A549 (cell line): ENCODE results near the gene ARRDC2.

Experiments used
- EP300 ChIP-seq, 2 experiments: fragments of >200 bp; sonication (Bioruptor Twin); formaldehyde crosslinking; IDR thresholded peaks; 2 replicates in 1 of 2; 3 replicates in 1 of 2; pipeline ENCODE4 v1.6.1; 2016 to 2017
- MAZ ChIP-seq: fragments of 150-350 bp; IDR thresholded peaks from 2 replicates; pipeline ENCODE4 v1.6.1; 2014; ENCODE audit warnings: antibody characterized with exemption, low read depth, low read length, borderline replicate concordance
- MYC ChIP-seq: IDR thresholded peaks from 2 replicates; pipeline ENCODE4 v1.6.1; 2012; ENCODE audit warnings: mild to moderate bottlenecking, inconsistent platforms, low read length, improper control_type of control experiment, borderline replicate concordance
- RFX5 ChIP-seq: fragments of 450-650 bp; IDR thresholded peaks from 2 replicates; pipeline ENCODE4 v1.7.1; 2014; ENCODE audit warnings: antibody characterized with exemption, mild to moderate bottlenecking, moderate library complexity
- TF ChIP-seq, protein P1 (sequence below): fragments of 200-600 bp; sonication (generic); IDR thresholded peaks from 2 replicates; pipeline ENCODE4 v1.6.1; 2016; ENCODE audit warnings: antibody characterized with exemption, mild to moderate bottlenecking, moderate library complexity
- TF ChIP-seq, protein P2 (sequence below): fragments of >200 bp; sonication (Bioruptor Twin); formaldehyde crosslinking; IDR thresholded peaks from 3 replicates; pipeline ENCODE4 v1.5.1; 2016

DNA sequence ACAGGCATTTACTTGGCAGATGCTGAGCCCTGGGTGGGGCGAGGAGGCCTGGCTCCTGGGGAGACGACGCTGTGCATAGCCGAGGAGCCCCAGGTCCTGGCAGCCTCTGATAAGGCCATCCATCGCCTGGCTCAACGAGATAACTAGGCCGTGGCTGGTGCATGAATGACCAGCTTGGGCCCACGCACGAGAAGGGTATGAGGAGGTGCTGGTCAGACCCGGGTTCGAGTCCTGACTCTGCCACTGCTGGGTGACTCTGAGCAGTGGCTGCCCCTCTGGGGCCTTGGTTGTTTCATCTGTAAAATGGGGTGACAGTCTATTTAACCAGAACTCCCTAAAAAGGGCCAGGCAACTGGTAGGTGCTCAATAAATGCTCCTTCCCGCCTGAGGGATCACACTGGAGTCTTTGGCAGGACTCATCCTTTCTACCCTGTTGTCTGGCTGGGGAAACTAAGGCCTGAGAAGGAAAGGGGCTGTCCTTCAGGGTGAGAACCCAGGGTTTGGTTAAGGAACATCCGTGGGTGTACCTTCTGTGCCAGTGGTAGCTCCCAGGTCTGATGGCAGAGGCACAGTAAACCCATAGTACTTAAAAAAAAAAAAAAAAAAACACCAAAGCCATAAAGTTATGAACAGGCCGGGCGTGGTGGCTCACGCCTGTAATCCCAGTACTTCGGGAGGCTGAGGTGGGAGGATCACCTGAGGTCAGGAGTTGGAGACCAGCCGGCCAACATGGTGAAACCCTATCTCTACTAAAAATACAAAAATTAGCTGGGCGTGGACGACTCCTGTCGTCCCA, 8.1 kb upstream of the ARRDC2 start:
- TF ChIP-seq MAZ: no peak
- TF ChIP-seq, protein P1, sequence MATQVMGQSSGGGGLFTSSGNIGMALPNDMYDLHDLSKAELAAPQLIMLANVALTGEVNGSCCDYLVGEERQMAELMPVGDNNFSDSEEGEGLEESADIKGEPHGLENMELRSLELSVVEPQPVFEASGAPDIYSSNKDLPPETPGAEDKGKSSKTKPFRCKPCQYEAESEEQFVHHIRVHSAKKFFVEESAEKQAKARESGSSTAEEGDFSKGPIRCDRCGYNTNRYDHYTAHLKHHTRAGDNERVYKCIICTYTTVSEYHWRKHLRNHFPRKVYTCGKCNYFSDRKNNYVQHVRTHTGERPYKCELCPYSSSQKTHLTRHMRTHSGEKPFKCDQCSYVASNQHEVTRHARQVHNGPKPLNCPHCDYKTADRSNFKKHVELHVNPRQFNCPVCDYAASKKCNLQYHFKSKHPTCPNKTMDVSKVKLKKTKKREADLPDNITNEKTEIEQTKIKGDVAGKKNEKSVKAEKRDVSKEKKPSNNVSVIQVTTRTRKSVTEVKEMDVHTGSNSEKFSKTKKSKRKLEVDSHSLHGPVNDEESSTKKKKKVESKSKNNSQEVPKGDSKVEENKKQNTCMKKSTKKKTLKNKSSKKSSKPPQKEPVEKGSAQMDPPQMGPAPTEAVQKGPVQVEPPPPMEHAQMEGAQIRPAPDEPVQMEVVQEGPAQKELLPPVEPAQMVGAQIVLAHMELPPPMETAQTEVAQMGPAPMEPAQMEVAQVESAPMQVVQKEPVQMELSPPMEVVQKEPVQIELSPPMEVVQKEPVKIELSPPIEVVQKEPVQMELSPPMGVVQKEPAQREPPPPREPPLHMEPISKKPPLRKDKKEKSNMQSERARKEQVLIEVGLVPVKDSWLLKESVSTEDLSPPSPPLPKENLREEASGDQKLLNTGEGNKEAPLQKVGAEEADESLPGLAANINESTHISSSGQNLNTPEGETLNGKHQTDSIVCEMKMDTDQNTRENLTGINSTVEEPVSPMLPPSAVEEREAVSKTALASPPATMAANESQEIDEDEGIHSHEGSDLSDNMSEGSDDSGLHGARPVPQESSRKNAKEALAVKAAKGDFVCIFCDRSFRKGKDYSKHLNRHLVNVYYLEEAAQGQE: no peak
- TF ChIP-seq, protein P2, sequence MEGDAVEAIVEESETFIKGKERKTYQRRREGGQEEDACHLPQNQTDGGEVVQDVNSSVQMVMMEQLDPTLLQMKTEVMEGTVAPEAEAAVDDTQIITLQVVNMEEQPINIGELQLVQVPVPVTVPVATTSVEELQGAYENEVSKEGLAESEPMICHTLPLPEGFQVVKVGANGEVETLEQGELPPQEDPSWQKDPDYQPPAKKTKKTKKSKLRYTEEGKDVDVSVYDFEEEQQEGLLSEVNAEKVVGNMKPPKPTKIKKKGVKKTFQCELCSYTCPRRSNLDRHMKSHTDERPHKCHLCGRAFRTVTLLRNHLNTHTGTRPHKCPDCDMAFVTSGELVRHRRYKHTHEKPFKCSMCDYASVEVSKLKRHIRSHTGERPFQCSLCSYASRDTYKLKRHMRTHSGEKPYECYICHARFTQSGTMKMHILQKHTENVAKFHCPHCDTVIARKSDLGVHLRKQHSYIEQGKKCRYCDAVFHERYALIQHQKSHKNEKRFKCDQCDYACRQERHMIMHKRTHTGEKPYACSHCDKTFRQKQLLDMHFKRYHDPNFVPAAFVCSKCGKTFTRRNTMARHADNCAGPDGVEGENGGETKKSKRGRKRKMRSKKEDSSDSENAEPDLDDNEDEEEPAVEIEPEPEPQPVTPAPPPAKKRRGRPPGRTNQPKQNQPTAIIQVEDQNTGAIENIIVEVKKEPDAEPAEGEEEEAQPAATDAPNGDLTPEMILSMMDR: no peak
- no peak for TF ChIP-seq EP300 (IDR thresholded peaks at IDR 0.05)
- TF ChIP-seq MYC: no peak
- no peak for TF ChIP-seq RFX5
